Naive thymus-derived CD4-positive, alpha-beta T cell (primary cell): ENCODE results near the gene AMPD3. TPM values are rescaled to one million over a fixed set of nuclear protein-coding genes. Genes with fewer than 3 reads are reported as not detected.
A peak's percentile ranks its signal among the peaks of the same experiment; 100 is the strongest.

Experiments used
- ATAC-seq: fragments of 150-1000 bp; cut with Tn5 transposase; 2 replicates; pipeline ENCODE4 v1.10.0; 2021; ENCODE audit warnings: mild to moderate bottlenecking, moderate library complexity
- CTCF ChIA-PET: fragments of 350-600 bp; sonication (Branson Sonifier 250); formaldehyde crosslinking; loops from one replicate; lab custom pipeline; 2021; ENCODE audit warnings: antibody characterized with exemption; lab: Charles Lee
- POLR2A ChIA-PET: fragments of 350-600 bp; sonication (Branson Sonifier 250); formaldehyde crosslinking; loops from one replicate; lab custom pipeline; 2021; ENCODE audit warnings: antibody characterized with exemption, inconsistent platforms; lab: Charles Lee
- DNase-seq, 9 donors: peaks; one replicate each; pipeline versions ENCODE4 v3.0.0 to v3.0.0-alpha.2; 2020 to 2022; ENCODE audit warnings: mixed read lengths in 1 of 9
- H3K27ac ChIP-seq: one replicate; pipeline ENCODE4 v1.7.0; 2013; ENCODE audit warnings: mild to moderate bottlenecking, low read depth, low read length, moderate library complexity
- H3K27me3 ChIP-seq, 2 donors: one replicate each; pipeline ENCODE4 v1.7.0; 2013; ENCODE audit warnings: low read length in 2 of 2, mild to moderate bottlenecking in 2 of 2, moderate library complexity in 2 of 2; ENCODE audit not compliant: control insufficient read depth in 2 of 2, insufficient read depth in 2 of 2
- H3K36me3 ChIP-seq, 3 experiments: 1 replicate in 2 of 3; 2 replicates in 1 of 3; pipeline ENCODE4 v1.7.0; 2013; ENCODE audit warnings: low read length in 3 of 3, mild to moderate bottlenecking in 3 of 3, moderate library complexity in 1 of 3; ENCODE audit not compliant: insufficient read depth in 3 of 3, control insufficient read depth in 2 of 3
- H3K4me1 ChIP-seq, 2 donors: one replicate each; pipeline ENCODE4 v1.7.0; 2013; ENCODE audit warnings: low read length in 2 of 2, mild to moderate bottlenecking in 2 of 2, moderate library complexity in 1 of 2; ENCODE audit not compliant: control insufficient read depth in 2 of 2, insufficient read depth in 2 of 2
- H3K4me3 ChIP-seq: 2 replicates; pipeline ENCODE4 v1.7.0; 2013; ENCODE audit warnings: mild to moderate bottlenecking, low read length
- H3K9me3 ChIP-seq, 3 experiments: 1 replicate in 2 of 3; 2 replicates in 1 of 3; pipeline ENCODE4 v1.7.0; 2013; ENCODE audit warnings: low read length in 3 of 3; ENCODE audit not compliant: control insufficient read depth in 2 of 3
- H3K27ac Mint-ChIP-seq, 9 donors: one replicate each; pipeline ENCODE4 v1.8.0; 2020 to 2022; ENCODE audit warnings: mixed read lengths in 9 of 9, mild to moderate bottlenecking in 8 of 9, moderate library complexity in 5 of 9, inconsistent platforms in 2 of 9
- H3K27me3 Mint-ChIP-seq, 5 donors: one replicate each; pipeline ENCODE4 v1.8.0; 2021 to 2022; ENCODE audit warnings: mixed read lengths in 5 of 5, mild to moderate bottlenecking in 1 of 5
- H3K36me3 Mint-ChIP-seq, 5 donors: one replicate each; pipeline ENCODE4 v1.8.0; 2020 to 2022; ENCODE audit warnings: mixed read lengths in 5 of 5, mild to moderate bottlenecking in 3 of 5, inconsistent platforms in 1 of 5
- H3K4me1 Mint-ChIP-seq, 7 donors: one replicate each; pipeline ENCODE4 v1.8.0; 2020 to 2022; ENCODE audit warnings: mixed read lengths in 7 of 7, mild to moderate bottlenecking in 3 of 7, inconsistent platforms in 1 of 7
- H3K4me3 Mint-ChIP-seq, 10 donors: one replicate each; pipeline ENCODE4 v1.8.0; 2020 to 2022; ENCODE audit warnings: mild to moderate bottlenecking in 10 of 10, mixed read lengths in 10 of 10, moderate library complexity in 6 of 10, inconsistent platforms in 2 of 10
- H3K9me3 Mint-ChIP-seq, 11 donors: one replicate each; pipeline ENCODE4 v1.8.0; 2020 to 2022; ENCODE audit warnings: mixed read lengths in 11 of 11, mild to moderate bottlenecking in 4 of 11, inconsistent platforms in 1 of 11, moderate library complexity in 1 of 11
- intact Hi-C, 2 donors: fragments of 100-400 bp; cut with micrococcal nuclease; formaldehyde crosslinking; loops; one replicate each; pipeline ENCODE4 v1.15.1; 2023
- polyA plus RNA-seq, 2 donors: library from polyadenylated mRNA; unstranded; fragments of 300-500 nt; fragmentation: Illumina TruSeq; gene quantifications; one replicate each; pipeline ENCODE4 v1.2.3, GENCODE V29; 2021
- total RNA-seq, 6 experiments: library from RNA in 5 of 6; stranded (reverse) in 5 of 6; gene quantifications; 1 replicate in 5 of 6; 2 replicates in 1 of 6; pipeline ENCODE4 v1.2.3 and lab custom pipeline; 2021 to 2026

AMPD3 gene
- total and polyA plus RNA-seq, 7 experiments from 2014 or later = 12.9 to 35.1 (median 29.9) TPM

- Mint-ChIP-seq H3K36me3 (peaks cover 13 to 56% (median 36%) of the 10 kb centered on the region in 5 donors), H3K9me3 (no peaks in the 10 kb centered on the region), H3K27me3 (no peaks in the 10 kb centered on the region), H3K4me3 (peak overlapping the region in 2 of 10 donors; percentile 1 to 3), H3K27ac (peak overlapping the region in 7 of 9 donors; percentile 1 to 60 (median 20)), H3K4me1 (peaks cover 6 to 22% (median 10%) of the 10 kb centered on the region in 7 donors)
- no peak for ATAC-seq
- H3K4me1 ChIP-seq = no peaks in the 10 kb centered on the region
- intact Hi-C loops = loop anchor here in 1 of 2 donors (2.0 kb wide), 1 partner anchor 14 kb away; the partner anchor contains the start of gene RNF141
- H3K27ac ChIP-seq = no peak overlapping the region
- no peak for DNase-seq
- H3K9me3 ChIP-seq = no peaks in the 10 kb centered on the region
- peaks cover 1 to 56% (median 6%) of the 10 kb centered on the region in 3 experiments for H3K36me3 ChIP-seq
- H3K4me3 ChIP-seq = no peak overlapping the region
- ChIA-PET CTCF (no interaction called here), POLR2A (interaction anchor here (0.6 to 1.5 kb wide), 3 partner anchors 13 to 73 kb away, joined by 4 read pairs; no protein-coding TSS in a partner anchor)
- no peaks in the 10 kb centered on the region for H3K27me3 ChIP-seq
These were observed 72.2 kb downstream of the AMPD3 start for GRCh38 chr11:10526974-10527918.

DNA sequence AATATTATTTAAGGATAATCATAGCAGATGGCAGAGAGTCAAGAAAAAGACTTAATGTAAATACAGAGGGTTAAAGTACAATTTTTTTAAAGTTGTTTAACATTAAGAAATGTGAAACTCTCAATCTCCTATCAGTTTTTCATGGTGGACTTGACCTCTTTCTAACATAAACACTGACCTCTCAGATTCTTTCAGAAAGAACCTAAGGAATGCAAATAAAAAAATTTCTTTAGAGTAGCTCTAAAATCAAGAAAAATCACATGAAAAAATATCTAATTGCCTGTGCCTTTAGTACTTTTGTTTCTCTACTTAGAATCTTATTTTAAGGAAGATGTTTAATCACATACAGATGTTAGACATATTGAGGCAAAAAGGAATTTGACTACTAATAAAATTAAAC lies 73.1 kb downstream of the AMPD3 start:
- Histone ChIP-seq H3K27me3 (no peaks in the 10 kb centered on the region), H3K36me3 (peaks cover 0 to 53% (median 6%) of the 10 kb centered on the region in 3 experiments), H3K9me3 (no peaks in the 10 kb centered on the region), H3K4me1 (no peaks in the 10 kb centered on the region), H3K4me3 (no peak overlapping the region), H3K27ac (no peak overlapping the region)
- Mint-ChIP-seq H3K4me1 (peaks cover 6 to 20% (median 10%) of the 10 kb centered on the region in 7 donors), H3K27me3 (no peaks in the 10 kb centered on the region), H3K27ac (no peak overlapping the region), H3K36me3 (peaks cover 13 to 62% (median 39%) of the 10 kb centered on the region in 5 donors), H3K4me3 (no peak overlapping the region), H3K9me3 (no peaks in the 10 kb centered on the region)
- DNase-seq (no peak), ATAC-seq (no peak)
- ChIA-PET POLR2A (interaction anchor here (1.0 to 1.5 kb wide), 2 partner anchors 12 to 74 kb away, joined by 4 read pairs; no protein-coding TSS in a partner anchor), CTCF (interaction anchor here (0.7 kb wide), 1 partner anchor 43 kb away, joined by 3 read pairs; no protein-coding TSS in a partner anchor)
- intact Hi-C loops = no loop called here

- no peaks in the 10 kb centered on the region for H3K27me3 Mint-ChIP-seq
- H3K9me3 Mint-ChIP-seq = no peaks in the 10 kb centered on the region
- no peak for ATAC-seq
- H3K4me1 Mint-ChIP-seq = peaks cover 6 to 16% (median 10%) of the 10 kb centered on the region in 7 donors
- peaks cover 11 to 62% (median 46%) of the 10 kb centered on the region in 5 donors for H3K36me3 Mint-ChIP-seq
- H3K9me3 ChIP-seq = no peaks in the 10 kb centered on the region
- no peaks in the 10 kb centered on the region for H3K4me1 ChIP-seq
- CTCF ChIA-PET = no interaction called here
- no peak overlapping the region for H3K27ac Mint-ChIP-seq
- peaks cover 0 to 52% (median 5%) of the 10 kb centered on the region in 3 experiments for H3K36me3 ChIP-seq
- no peak overlapping the region for H3K27ac ChIP-seq
- H3K27me3 ChIP-seq = no peaks in the 10 kb centered on the region
- POLR2A ChIA-PET = no interaction called here
- no peak overlapping the region for H3K4me3 Mint-ChIP-seq
- intact Hi-C loops = no loop called here
- no peak for DNase-seq
- no peak overlapping the region for H3K4me3 ChIP-seq
These were observed 74.2 kb downstream of the AMPD3 start for GRCh38 chr11:10529279-10529678.

GRCh38 chr11:10532526-10532925 lies 77.5 kb downstream of the AMPD3 start:
- H3K27me3 Mint-ChIP-seq = no peaks in the 10 kb centered on the region
- ChIA-PET CTCF (interaction anchor here (0.7 to 3.8 kb wide), 3 partner anchors 9 to 338 kb away, joined by 3 to 24 read pairs (median 4); partner anchors contain the start of gene RNF141), POLR2A (interaction anchor here (1.6 to 2.1 kb wide), 2 partner anchors 9 to 23 kb away, joined by 3 to 8 read pairs; partner anchors contain the start of gene RNF141)
- peaks cover 2 to 21% (median 9%) of the 10 kb centered on the region in 7 donors for H3K4me1 Mint-ChIP-seq
- no peak overlapping the region for H3K4me3 ChIP-seq
- DNase-seq = no peak
- ATAC-seq = no peak
- no peaks in the 10 kb centered on the region for H3K27me3 ChIP-seq
- H3K9me3 Mint-ChIP-seq = no peaks in the 10 kb centered on the region
- H3K9me3 ChIP-seq = no peaks in the 10 kb centered on the region
- intact Hi-C loops = no loop called here
- H3K4me1 ChIP-seq = no peaks in the 10 kb centered on the region
- no peak overlapping the region for H3K4me3 Mint-ChIP-seq
- no peak overlapping the region for H3K27ac ChIP-seq
- H3K36me3 Mint-ChIP-seq = peaks cover 5 to 45% (median 32%) of the 10 kb centered on the region in 5 donors
- no peak overlapping the region for H3K27ac Mint-ChIP-seq
- peaks cover 0 to 33% (median 0%) of the 10 kb centered on the region in 3 experiments for H3K36me3 ChIP-seq

DNA sequence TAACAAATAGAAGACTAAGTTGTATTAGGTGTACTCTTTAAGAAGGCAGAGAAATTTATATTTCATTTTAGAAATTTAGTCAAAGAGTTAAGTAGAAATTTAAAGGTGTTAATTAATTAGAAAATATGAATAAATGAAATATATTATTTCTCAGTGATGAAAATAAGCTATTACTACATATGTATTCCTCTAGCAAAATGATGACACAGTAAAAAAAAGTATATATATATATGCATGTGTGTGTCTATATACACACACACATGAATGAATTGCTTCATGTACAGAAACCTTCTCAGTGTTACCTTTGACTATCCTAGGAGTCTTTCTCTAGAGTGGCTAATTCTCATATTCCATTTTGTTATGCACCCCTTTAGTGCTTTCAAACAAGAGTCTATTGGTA lies 78.3 kb downstream of the AMPD3 start:
- no peaks in the 10 kb centered on the region for H3K9me3 ChIP-seq
- H3K27ac ChIP-seq = no peak overlapping the region
- Mint-ChIP-seq H3K9me3 (no peaks in the 10 kb centered on the region), H3K36me3 (peaks cover 5 to 41% (median 30%) of the 10 kb centered on the region in 5 donors), H3K27ac (no peak overlapping the region), H3K27me3 (no peaks in the 10 kb centered on the region), H3K4me1 (peaks cover 2 to 21% (median 6%) of the 10 kb centered on the region in 7 donors), H3K4me3 (no peak overlapping the region)
- DNase-seq = no peak
- CTCF ChIA-PET = interaction anchor here (1.0 to 3.8 kb wide), 3 partner anchors 8 to 125 kb away, joined by 3 to 24 read pairs (median 3); partner anchors contain the start of gene RNF141
- ATAC-seq = no peak
- intact Hi-C loops = no loop called here
- H3K4me3 ChIP-seq = no peak overlapping the region
- POLR2A ChIA-PET = no interaction called here
- no peaks in the 10 kb centered on the region for H3K27me3 ChIP-seq
- no peaks in the 10 kb centered on the region for H3K4me1 ChIP-seq
- peaks cover 0 to 31% (median 0%) of the 10 kb centered on the region in 3 experiments for H3K36me3 ChIP-seq

DNA sequence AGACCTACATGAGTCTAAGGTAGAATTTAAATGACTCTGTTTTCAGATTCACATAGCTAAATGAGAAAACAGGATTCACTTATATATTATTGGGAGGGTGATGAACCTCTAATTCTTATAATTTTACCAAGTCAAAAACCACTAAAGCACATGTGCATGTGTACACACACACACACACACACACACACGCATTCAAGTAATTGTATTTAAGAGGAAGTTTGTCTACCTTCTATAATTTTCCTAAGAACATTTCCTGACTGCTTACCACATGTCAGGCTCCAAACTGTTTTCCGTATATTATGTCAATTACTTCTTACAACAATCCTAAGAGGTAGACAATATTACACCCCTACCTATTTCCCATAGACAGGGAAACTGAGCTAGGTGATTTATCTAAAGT lies 79.3 kb downstream of the AMPD3 start:
- no peaks in the 10 kb centered on the region for H3K4me1 ChIP-seq
- intact Hi-C loops = no loop called here

More for the DNA sequence above, 79.3 kb downstream of the AMPD3 start:
- H3K36me3 ChIP-seq = peaks cover 0 to 21% (median 0%) of the 10 kb centered on the region in 3 experiments
- CTCF ChIA-PET = interaction anchor here (0.7 to 1.2 kb wide), 4 partner anchors 83 to 1283 kb away, joined by 3 to 5 read pairs (median 4); no protein-coding TSS in a partner anchor
- no peaks in the 10 kb centered on the region for H3K9me3 ChIP-seq
- no peaks in the 10 kb centered on the region for H3K27me3 ChIP-seq
- no peaks in the 10 kb centered on the region for H3K27me3 Mint-ChIP-seq
- POLR2A ChIA-PET = no interaction called here
- DNase-seq (no peak), ATAC-seq (no peak)
- no peak overlapping the region for H3K4me3 ChIP-seq
- no peaks in the 10 kb centered on the region for H3K9me3 Mint-ChIP-seq
- no peak overlapping the region for H3K4me3 Mint-ChIP-seq
- H3K36me3 Mint-ChIP-seq = peaks cover 3 to 31% (median 23%) of the 10 kb centered on the region in 5 donors
- H3K4me1 Mint-ChIP-seq = peaks cover 2 to 29% (median 12%) of the 10 kb centered on the region in 7 donors
- no peak overlapping the region for H3K27ac ChIP-seq
- no peak overlapping the region for H3K27ac Mint-ChIP-seq
